ENCODE results near the gene UBR2. TPM values are rescaled to one million over a fixed set of nuclear protein-coding genes. Genes with fewer than 3 reads are reported as not detected.
A peak's percentile ranks its signal among the peaks of the same experiment; 100 is the strongest.

The UBR2 gene
- total and polyA plus RNA-seq, 2 experiments from 2014 or later: 10.9 to 22.6 TPM

- TF ChIP-seq CTCF (IDR thresholded peaks at IDR 0.05; ENCODE audit: low read depth, low read length): no peak
- Histone ChIP-seq H3K4me1 (ENCODE audit: low read depth) (peaks cover 7% of the 10 kb centered on the region), H3K27me3 (no peaks in the 10 kb centered on the region), H3K36me3 (no peaks in the 10 kb centered on the region), H3K27ac (no peak within 1 kb of the TSS), H3K4me3 (no peak within 1 kb of the TSS), H3K9me3 (ENCODE audit: low read depth) (no peaks in the 10 kb centered on the region)
- no peak for DNase-seq (ENCODE audit: low read depth in 1 of 2, low spot score in 1 of 2)
Observed at GRCh38 chr6:42722497-42722896, 158.7 kb downstream of the UBR2 start, which contains the start of gene PRPH2. Gene PRPH2 (minus strand): TSS chr6:42722597. CDS start chr6:42722334, 263 bp downstream.

GRCh38 chr6:42724825-42725224, 161.0 kb downstream of the UBR2 start:
- TF ChIP-seq CTCF (IDR thresholded peaks at IDR 0.05; ENCODE audit: low read depth, low read length): no peak
- H3K27ac ChIP-seq: no peak overlapping the region
- no peak overlapping the region for H3K4me3 ChIP-seq
- no peak for DNase-seq (ENCODE audit: low read depth in 1 of 2, low spot score in 1 of 2)
- H3K4me1 ChIP-seq (ENCODE audit: low read depth): peaks cover 7% of the 10 kb centered on the region
- H3K27me3 ChIP-seq: no peaks in the 10 kb centered on the region
- H3K9me3 ChIP-seq (ENCODE audit: low read depth): no peaks in the 10 kb centered on the region
- no peaks in the 10 kb centered on the region for H3K36me3 ChIP-seq

- H3K27ac ChIP-seq: no peak overlapping the region
- H3K4me3 ChIP-seq: no peak overlapping the region
- no peaks in the 10 kb centered on the region for H3K27me3 ChIP-seq
- H3K36me3 ChIP-seq: no peaks in the 10 kb centered on the region
- DNase-seq (ENCODE audit: low read depth in 1 of 2, low spot score in 1 of 2): no peak
- TF ChIP-seq CTCF (IDR thresholded peaks at IDR 0.05; ENCODE audit: low read depth, low read length): no peak
- H3K4me1 ChIP-seq (ENCODE audit: low read depth): peaks cover 7% of the 10 kb centered on the region
- no peaks in the 10 kb centered on the region for H3K9me3 ChIP-seq (ENCODE audit: low read depth)
Observed at GRCh38 chr6:42726026-42726425, 162.2 kb downstream of the UBR2 start.

- DNase-seq (ENCODE audit: low read depth in 1 of 2, low spot score in 1 of 2): peak; percentile 90 to 95
- no peaks in the 10 kb centered on the region for H3K27me3 ChIP-seq
- no peaks in the 10 kb centered on the region for H3K9me3 ChIP-seq (ENCODE audit: low read depth)
- no peak overlapping the region for H3K4me3 ChIP-seq
- H3K4me1 ChIP-seq (ENCODE audit: low read depth): peaks cover 7% of the 10 kb centered on the region
- no peaks in the 10 kb centered on the region for H3K36me3 ChIP-seq
- peak; percentile 85 for TF ChIP-seq CTCF (IDR thresholded peaks at IDR 0.05; ENCODE audit: low read depth, low read length)
- H3K27ac ChIP-seq: no peak overlapping the region
Observed at GRCh38 chr6:42726485-42727086, 162.8 kb downstream of the UBR2 start.

GRCh38 chr6:42727087-42727611, 163.3 kb downstream of the UBR2 start:
- H3K27ac ChIP-seq: no peak overlapping the region
- H3K9me3 ChIP-seq (ENCODE audit: low read depth): no peaks in the 10 kb centered on the region
- no peaks in the 10 kb centered on the region for H3K27me3 ChIP-seq
- no peak for TF ChIP-seq CTCF (IDR thresholded peaks at IDR 0.05; ENCODE audit: low read depth, low read length)
- peaks cover 7% of the 10 kb centered on the region for H3K4me1 ChIP-seq (ENCODE audit: low read depth)
- no peak overlapping the region for H3K4me3 ChIP-seq
- no peaks in the 10 kb centered on the region for H3K36me3 ChIP-seq
- peak in 1 of 2 donors; percentile 57 for DNase-seq (ENCODE audit: low read depth in 1 of 2, low spot score in 1 of 2)
